KMS-11 (cell line): Measurements from ENCODE around the gene FUT1.

Experiments used
- H2AFZ ChIP-seq: fragments of 200-600 bp; sonication (generic); 2 replicates; pipeline ENCODE4 v1.6.1; 2016; ENCODE audit warnings: antibody characterized with exemption, mixed run types, low read depth
- H3K27ac ChIP-seq: fragments of 200-600 bp; sonication (generic); 2 replicates; pipeline ENCODE4 v1.6.1; 2016; ENCODE audit warnings: mild to moderate bottlenecking, mixed run types
- H3K27me3 ChIP-seq: fragments of 200-600 bp; sonication (generic); 2 replicates; pipeline ENCODE4 v1.6.1; 2017; ENCODE audit warnings: mild to moderate bottlenecking, low read depth, mixed run types, moderate library complexity; ENCODE audit not compliant: insufficient read depth
- H3K36me3 ChIP-seq: fragments of 200-600 bp; sonication (generic); 2 replicates; pipeline ENCODE4 v1.6.1; 2017; ENCODE audit warnings: mild to moderate bottlenecking, mixed run types; ENCODE audit not compliant: insufficient read depth
- H3K4me1 ChIP-seq: fragments of 200-600 bp; sonication (generic); 2 replicates; pipeline ENCODE4 v1.6.1; 2016; ENCODE audit warnings: mild to moderate bottlenecking, low read depth, mixed run types; ENCODE audit not compliant: poor library complexity, severe bottlenecking
- H3K4me2 ChIP-seq: fragments of 200-600 bp; sonication (generic); 2 replicates; pipeline ENCODE4 v1.7.0; 2016; ENCODE audit warnings: mild to moderate bottlenecking, mixed run types
- H3K4me3 ChIP-seq: fragments of 200-600 bp; sonication (generic); IDR thresholded peaks from 2 replicates; pipeline ENCODE4 v1.6.1; 2017; ENCODE audit warnings: low read depth, low read length, mixed read lengths; ENCODE audit not compliant: insufficient read depth
- H3K79me2 ChIP-seq: fragments of 200-600 bp; sonication (generic); 2 replicates; pipeline ENCODE4 v1.6.1; 2016; ENCODE audit warnings: low read depth, mixed run types; ENCODE audit not compliant: insufficient read depth
- H3K9ac ChIP-seq: fragments of 200-600 bp; sonication (generic); 2 replicates; pipeline ENCODE4 v1.6.1; 2016; ENCODE audit warnings: mild to moderate bottlenecking, mixed run types
- H4K20me1 ChIP-seq: fragments of 200-600 bp; sonication (generic); 2 replicates; pipeline ENCODE4 v1.6.1; 2016; ENCODE audit warnings: mild to moderate bottlenecking, mixed run types; ENCODE audit not compliant: insufficient read depth
- TF ChIP-seq, protein P1 (sequence below): fragments of 200-600 bp; sonication (generic); conservative IDR thresholded peaks from 2 replicates; pipeline ENCODE4 v1.6.1; 2017; ENCODE audit warnings: low read depth, mild to moderate bottlenecking, antibody characterized with exemption, low read length, moderate library complexity, mixed read lengths

FUT1 gene

GRCh38 chr19:48726556-48726955 lies 25.9 kb downstream of the FUT1 start:
- Histone ChIP-seq H3K9ac (no peak overlapping the region), H3K4me2 (no peak overlapping the region), H3K36me3 (no peaks in the 10 kb centered on the region), H2AFZ (peak overlapping the region; percentile 6; the same call in 1 of the 2 replicates), H4K20me1 (no peaks in the 10 kb centered on the region), H3K79me2 (no peaks in the 10 kb centered on the region), H3K27me3 (peaks cover 33% of the 10 kb centered on the region), H3K4me1 (no peaks in the 10 kb centered on the region), H3K4me3 (no peak overlapping the region), H3K27ac (no peak overlapping the region)
- TF ChIP-seq, protein P1, sequence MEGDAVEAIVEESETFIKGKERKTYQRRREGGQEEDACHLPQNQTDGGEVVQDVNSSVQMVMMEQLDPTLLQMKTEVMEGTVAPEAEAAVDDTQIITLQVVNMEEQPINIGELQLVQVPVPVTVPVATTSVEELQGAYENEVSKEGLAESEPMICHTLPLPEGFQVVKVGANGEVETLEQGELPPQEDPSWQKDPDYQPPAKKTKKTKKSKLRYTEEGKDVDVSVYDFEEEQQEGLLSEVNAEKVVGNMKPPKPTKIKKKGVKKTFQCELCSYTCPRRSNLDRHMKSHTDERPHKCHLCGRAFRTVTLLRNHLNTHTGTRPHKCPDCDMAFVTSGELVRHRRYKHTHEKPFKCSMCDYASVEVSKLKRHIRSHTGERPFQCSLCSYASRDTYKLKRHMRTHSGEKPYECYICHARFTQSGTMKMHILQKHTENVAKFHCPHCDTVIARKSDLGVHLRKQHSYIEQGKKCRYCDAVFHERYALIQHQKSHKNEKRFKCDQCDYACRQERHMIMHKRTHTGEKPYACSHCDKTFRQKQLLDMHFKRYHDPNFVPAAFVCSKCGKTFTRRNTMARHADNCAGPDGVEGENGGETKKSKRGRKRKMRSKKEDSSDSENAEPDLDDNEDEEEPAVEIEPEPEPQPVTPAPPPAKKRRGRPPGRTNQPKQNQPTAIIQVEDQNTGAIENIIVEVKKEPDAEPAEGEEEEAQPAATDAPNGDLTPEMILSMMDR: no peak

GRCh38 chr19:48724796-48725753 lies 27.4 kb downstream of the FUT1 start:
- H3K27me3 ChIP-seq: peaks cover 19% of the 10 kb centered on the region
- H3K4me2 ChIP-seq: no peak overlapping the region
- no peaks in the 10 kb centered on the region for H4K20me1 ChIP-seq
- no peak overlapping the region for H3K4me3 ChIP-seq
- peak overlapping the region; percentile 25; the same call in 1 of the 2 replicates for H2AFZ ChIP-seq
- no peaks in the 10 kb centered on the region for H3K79me2 ChIP-seq
- no peaks in the 10 kb centered on the region for H3K36me3 ChIP-seq
- no peak overlapping the region for H3K27ac ChIP-seq
- peaks cover 6% of the 10 kb centered on the region for H3K4me1 ChIP-seq
- TF ChIP-seq, protein P1: no peak
- no peak overlapping the region for H3K9ac ChIP-seq

- H3K4me3 ChIP-seq: no peak overlapping the region
- H3K4me1 ChIP-seq: peaks cover 8% of the 10 kb centered on the region
- no peaks in the 10 kb centered on the region for H3K79me2 ChIP-seq
- no peak overlapping the region for H3K27ac ChIP-seq
- H3K4me2 ChIP-seq: no peak overlapping the region
- no peaks in the 10 kb centered on the region for H3K36me3 ChIP-seq
- no peak overlapping the region for H2AFZ ChIP-seq
- H4K20me1 ChIP-seq: no peaks in the 10 kb centered on the region
- peaks cover 5% of the 10 kb centered on the region; the same call in 1 of the 2 replicates for H3K27me3 ChIP-seq
- no peak overlapping the region for H3K9ac ChIP-seq
- TF ChIP-seq, protein P1: no peak
Observed at GRCh38 chr19:48722196-48722708, 30.2 kb downstream of the FUT1 start.

DNA sequence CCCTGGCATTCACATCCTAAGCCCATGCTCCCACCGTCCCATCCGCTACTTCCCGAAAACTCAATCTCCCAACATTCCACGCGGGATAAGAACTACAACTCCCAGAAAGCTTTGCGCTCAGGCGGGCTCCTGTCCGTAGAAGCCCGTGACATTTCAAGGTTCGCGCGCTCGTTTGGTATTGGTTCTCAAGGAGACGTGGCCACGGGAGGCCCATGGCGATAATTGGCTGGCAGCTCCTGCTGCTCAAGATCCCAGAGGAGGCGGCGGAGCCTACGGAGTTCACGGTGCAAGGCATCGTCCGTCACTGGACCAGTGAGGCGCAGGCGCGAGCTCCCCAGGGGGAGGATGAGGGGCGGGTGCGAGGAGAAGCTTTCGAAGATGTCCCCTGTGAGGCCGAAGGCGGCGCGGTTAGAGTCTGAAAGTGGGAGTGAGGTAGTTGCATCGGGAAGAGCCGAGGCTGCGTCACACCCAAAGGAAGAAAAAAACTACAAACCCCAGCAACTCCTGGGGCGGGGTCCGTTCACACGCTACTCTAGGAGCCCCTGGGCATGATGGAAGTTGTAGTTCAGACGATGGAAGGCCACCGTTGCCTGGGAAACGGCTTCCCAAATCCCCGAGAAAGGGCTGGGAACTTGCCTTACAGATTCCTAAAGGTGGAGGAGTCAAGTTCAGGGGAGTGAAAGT lies 31.7 kb downstream of the FUT1 start:
- Histone ChIP-seq H3K4me3 (no peak overlapping the region), H3K27me3 (no peaks in the 10 kb centered on the region), H3K27ac (peak overlapping the region; percentile 69), H3K36me3 (no peaks in the 10 kb centered on the region), H3K9ac (peak overlapping the region; percentile 72), H3K4me2 (peak overlapping the region; percentile 31), H2AFZ (peak overlapping the region; percentile 78), H3K4me1 (peaks cover 8% of the 10 kb centered on the region), H4K20me1 (no peaks in the 10 kb centered on the region), H3K79me2 (no peaks in the 10 kb centered on the region)
- TF ChIP-seq, protein P1: no peak
